Natural killer cell (primary cell): ENCODE measurements around the gene PRSS37. TPM values are rescaled to one million over a fixed set of nuclear protein-coding genes. Genes with fewer than 3 reads are reported as not detected.

Experiments used
- ATAC-seq, 3 donors: fragments of 150-1000 bp in 2 of 3; fragments of 200-7000 bp in 1 of 3; cut with Tn5 transposase; 1 replicate in 1 of 3; 2 replicates in 2 of 3; pipeline ENCODE4 v1.10.0; 2021; ENCODE audit warnings: mild to moderate bottlenecking in 2 of 3, moderate library complexity in 2 of 3
- DNase-seq, 2 donors: peaks; one replicate each; pipeline versions ENCODE4 v3.0.0 to v3.0.0-alpha.2; 2013 to 2021; ENCODE audit warnings: mixed read lengths in 1 of 2
- H3K27ac ChIP-seq: one replicate; pipeline ENCODE4 v1.5.1; 2013; ENCODE audit warnings: mild to moderate bottlenecking, low read length
- H3K27me3 ChIP-seq: one replicate; pipeline ENCODE4 v1.6.1; 2013; ENCODE audit warnings: low read length; ENCODE audit not compliant: control insufficient read depth, insufficient read depth
- H3K36me3 ChIP-seq: one replicate; pipeline ENCODE4 v1.6.1; 2013; ENCODE audit warnings: low read length; ENCODE audit not compliant: control insufficient read depth, insufficient read depth
- H3K4me1 ChIP-seq: one replicate; pipeline ENCODE4 v1.6.1; 2013; ENCODE audit warnings: low read length; ENCODE audit not compliant: control insufficient read depth, insufficient read depth
- H3K4me3 ChIP-seq: one replicate; pipeline ENCODE4 v1.5.1; 2013; ENCODE audit warnings: low read length
- H3K9me3 ChIP-seq: one replicate; pipeline ENCODE4 v1.6.1; 2013; ENCODE audit warnings: low read length; ENCODE audit not compliant: control insufficient read depth, insufficient read depth
- H3K27ac Mint-ChIP-seq, 2 donors: one replicate each; pipeline ENCODE4 v1.8.0; 2022; ENCODE audit warnings: mild to moderate bottlenecking in 2 of 2, mixed read lengths in 2 of 2, moderate library complexity in 1 of 2
- H3K27me3 Mint-ChIP-seq, 2 donors: one replicate each; pipeline ENCODE4 v1.8.0; 2022; ENCODE audit warnings: low read depth in 2 of 2, mixed read lengths in 2 of 2
- H3K36me3 Mint-ChIP-seq: one replicate; pipeline ENCODE4 v1.8.0; 2022; ENCODE audit warnings: mixed read lengths
- H3K4me1 Mint-ChIP-seq, 2 donors: one replicate each; pipeline ENCODE4 v1.8.0; 2022; ENCODE audit warnings: mixed read lengths in 2 of 2
- H3K4me3 Mint-ChIP-seq: one replicate; pipeline ENCODE4 v1.8.0; 2022; ENCODE audit warnings: mild to moderate bottlenecking, moderate library complexity, mixed read lengths
- H3K9me3 Mint-ChIP-seq, 2 donors: one replicate each; pipeline ENCODE4 v1.8.0; 2022; ENCODE audit warnings: mixed read lengths in 2 of 2
- WGBS: methylation state at CpG from one replicate; pipeline ENCODE4 v1.1.7; 2013; ENCODE audit warnings: missing lambda C conversion rate; ENCODE audit not compliant: insufficient coverage; 5-methylcytosine and 5-hydroxymethylcytosine counted together
- intact Hi-C: fragments of 100-400 bp; cut with micrococcal nuclease; formaldehyde crosslinking; loops from one replicate; pipeline ENCODE4 v1.14.2; 2022
- total RNA-seq, 4 donors: library from RNA; stranded (reverse); fragments of 120-200 nt in 1 of 4; gene quantifications; one replicate each; pipeline versions ENCODE4 v1.2.3 to v1.2.4, GENCODE V29; 2013 to 2022
- TF ChIP-seq, protein P1 (sequence below): fragments of 200-600 bp; IDR thresholded peaks from one replicate; pipeline ENCODE4 v1.8.0; 2022; ENCODE audit warnings: antibody characterized with exemption

Gene PRSS37
- total RNA-seq, 3 donors from 2014 or later (not counting 1 experiment from before 2014, with no cell fraction given), result not detected

DNA sequence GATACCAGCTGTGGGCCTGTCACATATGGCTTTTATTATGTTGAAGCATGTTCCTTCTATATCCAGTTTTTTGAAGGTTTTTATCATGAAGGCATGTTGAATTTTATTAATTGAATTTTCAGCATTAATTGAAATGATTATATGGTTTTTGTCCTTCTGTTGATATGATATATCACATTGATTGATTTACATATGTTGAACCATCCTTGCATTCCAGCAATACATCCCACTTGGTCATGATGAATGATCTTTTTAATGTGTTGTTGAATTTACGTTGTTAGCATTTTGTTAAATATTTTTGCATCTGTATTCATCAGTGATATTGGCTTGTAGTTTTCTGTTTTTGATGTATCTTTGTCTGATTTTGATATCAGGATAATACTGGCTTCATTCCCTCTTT is 21.2 kb downstream of the PRSS37 start:
- peaks cover 39% of the 10 kb centered on the region for H3K36me3 Mint-ChIP-seq
- no peak for DNase-seq
- H3K27me3 ChIP-seq, result no peaks in the 10 kb centered on the region
- no peak overlapping the region for H3K27ac ChIP-seq
- H3K4me3 ChIP-seq, result no peak overlapping the region
- no peaks in the 10 kb centered on the region for H3K4me1 ChIP-seq
- intact Hi-C loops, result no loop called here
- WGBS, result no CpG with 5 or more reads among the region's 1 CpG
- ATAC-seq, result no peak
- TF ChIP-seq, protein P1, sequence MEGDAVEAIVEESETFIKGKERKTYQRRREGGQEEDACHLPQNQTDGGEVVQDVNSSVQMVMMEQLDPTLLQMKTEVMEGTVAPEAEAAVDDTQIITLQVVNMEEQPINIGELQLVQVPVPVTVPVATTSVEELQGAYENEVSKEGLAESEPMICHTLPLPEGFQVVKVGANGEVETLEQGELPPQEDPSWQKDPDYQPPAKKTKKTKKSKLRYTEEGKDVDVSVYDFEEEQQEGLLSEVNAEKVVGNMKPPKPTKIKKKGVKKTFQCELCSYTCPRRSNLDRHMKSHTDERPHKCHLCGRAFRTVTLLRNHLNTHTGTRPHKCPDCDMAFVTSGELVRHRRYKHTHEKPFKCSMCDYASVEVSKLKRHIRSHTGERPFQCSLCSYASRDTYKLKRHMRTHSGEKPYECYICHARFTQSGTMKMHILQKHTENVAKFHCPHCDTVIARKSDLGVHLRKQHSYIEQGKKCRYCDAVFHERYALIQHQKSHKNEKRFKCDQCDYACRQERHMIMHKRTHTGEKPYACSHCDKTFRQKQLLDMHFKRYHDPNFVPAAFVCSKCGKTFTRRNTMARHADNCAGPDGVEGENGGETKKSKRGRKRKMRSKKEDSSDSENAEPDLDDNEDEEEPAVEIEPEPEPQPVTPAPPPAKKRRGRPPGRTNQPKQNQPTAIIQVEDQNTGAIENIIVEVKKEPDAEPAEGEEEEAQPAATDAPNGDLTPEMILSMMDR, result no peak
- H3K9me3 ChIP-seq, result peaks cover 6% of the 10 kb centered on the region
- no peak overlapping the region for H3K4me3 Mint-ChIP-seq
- H3K4me1 Mint-ChIP-seq, result no peaks in the 10 kb centered on the region
- no peaks in the 10 kb centered on the region for H3K27me3 Mint-ChIP-seq
- no peaks in the 10 kb centered on the region for H3K36me3 ChIP-seq
- peaks cover 16 to 27% of the 10 kb centered on the region in 2 donors for H3K9me3 Mint-ChIP-seq
- H3K27ac Mint-ChIP-seq, result no peak overlapping the region

DNA sequence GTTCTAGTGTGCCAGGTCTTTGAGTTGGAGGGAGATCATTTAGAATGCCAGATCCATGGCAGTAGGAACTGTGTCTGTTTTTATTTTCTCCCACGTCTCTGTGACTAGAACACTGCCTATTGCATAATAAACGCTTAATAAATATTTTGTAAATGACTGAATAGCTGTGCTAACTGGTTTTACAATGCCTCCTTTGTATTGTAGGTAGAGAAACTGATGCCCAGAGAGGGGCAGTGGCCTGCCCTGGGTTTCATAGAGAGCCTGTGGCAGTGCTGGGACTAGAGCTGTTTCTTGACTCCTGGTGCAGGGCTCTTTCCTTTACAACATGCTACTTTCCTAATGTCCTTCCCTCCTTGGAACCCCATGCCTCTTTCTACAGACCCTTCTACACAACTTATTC is 48.8 kb downstream of the PRSS37 start:
- DNase-seq (no peak), ATAC-seq (no peak)
- Mint-ChIP-seq H3K27ac (no peak overlapping the region), H3K36me3 (no peaks in the 10 kb centered on the region), H3K4me1 (no peaks in the 10 kb centered on the region), H3K27me3 (no peaks in the 10 kb centered on the region), H3K4me3 (no peak overlapping the region), H3K9me3 (no peaks in the 10 kb centered on the region)
- 96% methylated on average over 2 of the region's 2 CpGs for WGBS
- no peak overlapping the region for H3K27ac ChIP-seq
- H3K27me3 ChIP-seq, result no peaks in the 10 kb centered on the region
- H3K4me3 ChIP-seq, result no peak overlapping the region
- H3K9me3 ChIP-seq, result no peaks in the 10 kb centered on the region
- H3K36me3 ChIP-seq, result no peaks in the 10 kb centered on the region
- TF ChIP-seq, protein P1, result no peak
- H3K4me1 ChIP-seq, result no peaks in the 10 kb centered on the region
- intact Hi-C loops, result no loop called here

DNA sequence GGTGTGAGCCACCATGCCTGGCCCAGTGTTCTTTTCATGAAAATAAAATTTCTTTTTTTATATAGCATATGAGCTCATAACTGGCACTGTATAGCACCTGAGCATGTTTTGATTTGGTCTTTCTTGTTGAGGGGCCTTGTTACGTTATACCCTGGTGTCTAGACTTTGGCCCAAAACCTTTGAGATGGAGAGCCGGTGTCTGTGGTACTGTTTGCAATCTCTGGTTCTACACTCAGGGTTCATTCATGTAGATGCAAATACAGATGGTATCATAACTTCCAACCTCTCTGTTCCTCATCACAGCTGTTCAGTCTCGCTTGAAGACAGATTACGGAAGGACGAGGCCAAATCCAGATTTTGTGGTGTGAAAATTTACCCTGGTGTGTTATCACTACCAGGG is 51.4 kb downstream of the PRSS37 start, which contains the start of gene TAS2R5:
TAS2R5 (plus strand) TSS at position 301 of the 400 bp plus-strand sequence. CDS start 145 bp downstream, outside the sequence.
- H3K9me3 Mint-ChIP-seq, result no peaks in the 10 kb centered on the region
- intact Hi-C loops, result no loop called here
- no peak for ATAC-seq
- H3K4me1 ChIP-seq, result no peaks in the 10 kb centered on the region
- 89% methylated on average over 5 of the region's 5 CpGs for WGBS
- no peak within 1 kb of the TSS for H3K27ac ChIP-seq
- no peaks in the 10 kb centered on the region for H3K27me3 ChIP-seq
- H3K4me1 Mint-ChIP-seq, result no peaks in the 10 kb centered on the region
- H3K4me3 Mint-ChIP-seq, result no peak within 1 kb of the TSS
- no peak within 1 kb of the TSS for H3K27ac Mint-ChIP-seq
- H3K36me3 ChIP-seq, result no peaks in the 10 kb centered on the region
- no peaks in the 10 kb centered on the region for H3K9me3 ChIP-seq
- no peak for DNase-seq
- H3K27me3 Mint-ChIP-seq, result no peaks in the 10 kb centered on the region
- H3K36me3 Mint-ChIP-seq, result no peaks in the 10 kb centered on the region
- no peak within 1 kb of the TSS for H3K4me3 ChIP-seq
- TF ChIP-seq, protein P1, result no peak

DNA sequence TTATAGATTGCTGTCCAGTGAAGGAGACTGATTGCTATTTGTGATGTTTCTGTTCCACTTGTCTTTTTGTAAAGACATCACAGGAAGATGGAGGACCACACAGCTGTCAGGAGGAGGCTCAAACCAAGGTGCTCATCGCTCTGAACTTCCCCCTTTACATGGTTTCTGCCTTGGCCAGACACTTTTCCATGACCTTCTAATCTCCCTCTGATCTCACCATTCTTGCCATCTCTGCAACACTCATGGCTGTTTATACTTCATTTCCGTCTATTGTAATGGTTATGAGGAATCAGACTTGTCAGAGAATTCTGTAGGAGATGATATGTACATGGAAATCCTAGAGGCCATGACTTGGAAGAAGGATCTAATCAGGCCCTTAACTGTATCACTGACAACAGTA is 53.0 kb downstream of the PRSS37 start:
- Histone ChIP-seq H3K27ac (no peak overlapping the region), H3K27me3 (no peaks in the 10 kb centered on the region), H3K4me3 (no peak overlapping the region), H3K4me1 (no peaks in the 10 kb centered on the region), H3K36me3 (no peaks in the 10 kb centered on the region), H3K9me3 (no peaks in the 10 kb centered on the region)
- no peaks in the 10 kb centered on the region for H3K27me3 Mint-ChIP-seq
- H3K9me3 Mint-ChIP-seq, result no peaks in the 10 kb centered on the region
- intact Hi-C loops, result no loop called here
- H3K4me3 Mint-ChIP-seq, result no peak overlapping the region
- DNase-seq, result no peak
- TF ChIP-seq, protein P1, result no peak
- H3K4me1 Mint-ChIP-seq, result no peaks in the 10 kb centered on the region
- 100% methylated on average over 1 of the region's 2 CpGs for WGBS
- no peak overlapping the region for H3K27ac Mint-ChIP-seq
- no peak for ATAC-seq
- H3K36me3 Mint-ChIP-seq, result no peaks in the 10 kb centered on the region
